Measurements from ENCODE around the gene PODN.

PODN gene

GRCh38 chr1:53128401-53128800, 66.4 kb downstream of the PODN start:
- no peak for ATAC-seq (ENCODE audit: low read depth)
- Histone ChIP-seq H3K4me1 (ENCODE audit: insufficient read depth, poor library complexity, severe bottlenecking) (no peaks in the 10 kb centered on the region), H3K4me3 (ENCODE audit: severe bottlenecking) (no peak overlapping the region), H3K27ac (ENCODE audit: poor library complexity, severe bottlenecking) (no peak overlapping the region), H3K9me3 (ENCODE audit: severe bottlenecking) (no peaks in the 10 kb centered on the region), H3K27me3 (ENCODE audit: insufficient read depth, poor library complexity, severe bottlenecking) (no peaks in the 10 kb centered on the region), H3K36me3 (ENCODE audit: low read depth) (no peaks in the 10 kb centered on the region)
- TF ChIP-seq CTCF (IDR thresholded peaks at IDR 0.05; ENCODE audit: poor library complexity, severe bottlenecking) = no peak
- DNase-seq (ENCODE audit: low spot score) = no peak

GRCh38 chr1:53129891-53130597, 68.0 kb downstream of the PODN start:
- no peak for DNase-seq (ENCODE audit: low spot score)
- Histone ChIP-seq H3K27me3 (ENCODE audit: insufficient read depth, poor library complexity, severe bottlenecking) (no peaks in the 10 kb centered on the region), H3K4me1 (ENCODE audit: insufficient read depth, poor library complexity, severe bottlenecking) (no peaks in the 10 kb centered on the region), H3K36me3 (ENCODE audit: low read depth) (no peaks in the 10 kb centered on the region), H3K27ac (ENCODE audit: poor library complexity, severe bottlenecking) (no peak overlapping the region), H3K4me3 (ENCODE audit: severe bottlenecking) (no peak overlapping the region), H3K9me3 (ENCODE audit: severe bottlenecking) (no peaks in the 10 kb centered on the region)
- no peak for TF ChIP-seq CTCF (IDR thresholded peaks at IDR 0.05; ENCODE audit: poor library complexity, severe bottlenecking)
- no peak for ATAC-seq (ENCODE audit: low read depth)

- no peak overlapping the region for H3K27ac ChIP-seq (ENCODE audit: poor library complexity, severe bottlenecking)
- ATAC-seq (ENCODE audit: low read depth) (no peak), DNase-seq (ENCODE audit: low spot score) (no peak)
- no peaks in the 10 kb centered on the region for H3K36me3 ChIP-seq (ENCODE audit: low read depth)
- no peaks in the 10 kb centered on the region for H3K27me3 ChIP-seq (ENCODE audit: insufficient read depth, poor library complexity, severe bottlenecking)
- H3K4me1 ChIP-seq (ENCODE audit: insufficient read depth, poor library complexity, severe bottlenecking) = no peaks in the 10 kb centered on the region
- TF ChIP-seq CTCF (IDR thresholded peaks at IDR 0.05; ENCODE audit: poor library complexity, severe bottlenecking) = no peak
- H3K4me3 ChIP-seq (ENCODE audit: severe bottlenecking) = no peak overlapping the region
- no peaks in the 10 kb centered on the region for H3K9me3 ChIP-seq (ENCODE audit: severe bottlenecking)
Measured at GRCh38 chr1:53130598-53130877, 68.5 kb downstream of the PODN start.

- Histone ChIP-seq H3K9me3 (ENCODE audit: severe bottlenecking) (no peaks in the 10 kb centered on the region), H3K4me1 (ENCODE audit: insufficient read depth, poor library complexity, severe bottlenecking) (no peaks in the 10 kb centered on the region), H3K27me3 (ENCODE audit: insufficient read depth, poor library complexity, severe bottlenecking) (no peaks in the 10 kb centered on the region), H3K4me3 (ENCODE audit: severe bottlenecking) (no peak overlapping the region), H3K27ac (ENCODE audit: poor library complexity, severe bottlenecking) (no peak overlapping the region), H3K36me3 (ENCODE audit: low read depth) (no peaks in the 10 kb centered on the region)
- TF ChIP-seq CTCF (IDR thresholded peaks at IDR 0.05; ENCODE audit: poor library complexity, severe bottlenecking) = no peak
- no peak for DNase-seq (ENCODE audit: low spot score)
- no peak for ATAC-seq (ENCODE audit: low read depth)
Measured at GRCh38 chr1:53130878-53131589, 69.0 kb downstream of the PODN start.

- H3K36me3 ChIP-seq (ENCODE audit: low read depth) = no peaks in the 10 kb centered on the region
- ATAC-seq (ENCODE audit: low read depth) (no peak), DNase-seq (ENCODE audit: low spot score) (no peak)
Measured at GRCh38 chr1:53131590-53131938, 69.6 kb downstream of the PODN start.

More at GRCh38 chr1:53131590-53131938, 69.6 kb downstream of the PODN start:
- Histone ChIP-seq H3K4me1 (ENCODE audit: insufficient read depth, poor library complexity, severe bottlenecking) (no peaks in the 10 kb centered on the region), H3K9me3 (ENCODE audit: severe bottlenecking) (no peaks in the 10 kb centered on the region), H3K27ac (ENCODE audit: poor library complexity, severe bottlenecking) (no peak overlapping the region), H3K27me3 (ENCODE audit: insufficient read depth, poor library complexity, severe bottlenecking) (no peaks in the 10 kb centered on the region), H3K4me3 (ENCODE audit: severe bottlenecking) (no peak overlapping the region)
- no peak for TF ChIP-seq CTCF (IDR thresholded peaks at IDR 0.05; ENCODE audit: poor library complexity, severe bottlenecking)

All from RWPE2 (cell line).